ENCODE data around the gene TGM2.

TGM2 gene

GRCh38 chr20:38184101-38184500 lies 19.0 kb upstream of the TGM2 start:
- Histone ChIP-seq H3K9ac (ENCODE audit: low read depth, low read length) (no peak overlapping the region), H3K27me3 (ENCODE audit: control insufficient read depth, insufficient read depth, low read length) (no peaks in the 10 kb centered on the region), H3K36me3 (ENCODE audit: control insufficient read depth, insufficient read depth, low read length) (no peaks in the 10 kb centered on the region), H3K4me3 (ENCODE audit: low read depth, low read length) (no peak overlapping the region), H3K4me1 (ENCODE audit: control insufficient read depth, insufficient read depth, low read length) (no peaks in the 10 kb centered on the region), H3K9me3 (ENCODE audit: control insufficient read depth, insufficient read depth, low read length) (no peaks in the 10 kb centered on the region)

GRCh38 chr20:38181971-38182370 lies 16.9 kb upstream of the TGM2 start:
- Histone ChIP-seq H3K4me1 (ENCODE audit: control insufficient read depth, insufficient read depth, low read length) (no peaks in the 10 kb centered on the region), H3K27me3 (ENCODE audit: control insufficient read depth, insufficient read depth, low read length) (no peaks in the 10 kb centered on the region)

GRCh38 chr20:38181207-38181801 lies 16.2 kb upstream of the TGM2 start:
- H3K9ac ChIP-seq (ENCODE audit: low read depth, low read length) = no peak overlapping the region

More at GRCh38 chr20:38181971-38182370, 16.9 kb upstream of the TGM2 start:
- no peak overlapping the region for H3K9ac ChIP-seq (ENCODE audit: low read depth, low read length)
- H3K4me3 ChIP-seq (ENCODE audit: low read depth, low read length) = no peak overlapping the region
- H3K9me3 ChIP-seq (ENCODE audit: control insufficient read depth, insufficient read depth, low read length) = no peaks in the 10 kb centered on the region
- no peaks in the 10 kb centered on the region for H3K36me3 ChIP-seq (ENCODE audit: control insufficient read depth, insufficient read depth, low read length)

GRCh38 chr20:38180781-38181180 lies 15.7 kb upstream of the TGM2 start:
- no peaks in the 10 kb centered on the region for H3K4me1 ChIP-seq (ENCODE audit: control insufficient read depth, insufficient read depth, low read length)
- no peaks in the 10 kb centered on the region for H3K27me3 ChIP-seq (ENCODE audit: control insufficient read depth, insufficient read depth, low read length)
- H3K36me3 ChIP-seq (ENCODE audit: control insufficient read depth, insufficient read depth, low read length) = no peaks in the 10 kb centered on the region
- H3K9me3 ChIP-seq (ENCODE audit: control insufficient read depth, insufficient read depth, low read length) = no peaks in the 10 kb centered on the region
- no peak overlapping the region for H3K4me3 ChIP-seq (ENCODE audit: low read depth, low read length)
- no peak overlapping the region for H3K9ac ChIP-seq (ENCODE audit: low read depth, low read length)

More at GRCh38 chr20:38181207-38181801, 16.2 kb upstream of the TGM2 start:
- no peak overlapping the region for H3K4me3 ChIP-seq (ENCODE audit: low read depth, low read length)
- H3K36me3 ChIP-seq (ENCODE audit: control insufficient read depth, insufficient read depth, low read length) = no peaks in the 10 kb centered on the region
- no peaks in the 10 kb centered on the region for H3K4me1 ChIP-seq (ENCODE audit: control insufficient read depth, insufficient read depth, low read length)
- H3K27me3 ChIP-seq (ENCODE audit: control insufficient read depth, insufficient read depth, low read length) = no peaks in the 10 kb centered on the region
- no peaks in the 10 kb centered on the region for H3K9me3 ChIP-seq (ENCODE audit: control insufficient read depth, insufficient read depth, low read length)

GRCh38 chr20:38179846-38180245 lies 14.8 kb upstream of the TGM2 start:
- no peak overlapping the region for H3K4me3 ChIP-seq (ENCODE audit: low read depth, low read length)
- H3K4me1 ChIP-seq (ENCODE audit: control insufficient read depth, insufficient read depth, low read length) = no peaks in the 10 kb centered on the region
- no peak overlapping the region for H3K9ac ChIP-seq (ENCODE audit: low read depth, low read length)
- H3K27me3 ChIP-seq (ENCODE audit: control insufficient read depth, insufficient read depth, low read length) = no peaks in the 10 kb centered on the region
- H3K9me3 ChIP-seq (ENCODE audit: control insufficient read depth, insufficient read depth, low read length) = no peaks in the 10 kb centered on the region
- H3K36me3 ChIP-seq (ENCODE audit: control insufficient read depth, insufficient read depth, low read length) = no peaks in the 10 kb centered on the region

GRCh38 chr20:38178581-38178980 lies 13.5 kb upstream of the TGM2 start:
- no peak overlapping the region for H3K4me3 ChIP-seq (ENCODE audit: low read depth, low read length)
- no peaks in the 10 kb centered on the region for H3K9me3 ChIP-seq (ENCODE audit: control insufficient read depth, insufficient read depth, low read length)
- H3K4me1 ChIP-seq (ENCODE audit: control insufficient read depth, insufficient read depth, low read length) = peaks cover 2% of the 10 kb centered on the region
- no peak overlapping the region for H3K9ac ChIP-seq (ENCODE audit: low read depth, low read length)
- no peaks in the 10 kb centered on the region for H3K27me3 ChIP-seq (ENCODE audit: control insufficient read depth, insufficient read depth, low read length)
- no peaks in the 10 kb centered on the region for H3K36me3 ChIP-seq (ENCODE audit: control insufficient read depth, insufficient read depth, low read length)

- H3K27me3 ChIP-seq (ENCODE audit: control insufficient read depth, insufficient read depth, low read length) = no peaks in the 10 kb centered on the region
- H3K9ac ChIP-seq (ENCODE audit: low read depth, low read length) = no peak overlapping the region
- no peaks in the 10 kb centered on the region for H3K9me3 ChIP-seq (ENCODE audit: control insufficient read depth, insufficient read depth, low read length)
Observed at GRCh38 chr20:38178065-38178491, 13.0 kb upstream of the TGM2 start.

GRCh38 chr20:38177201-38177600 lies 12.1 kb upstream of the TGM2 start:
- Histone ChIP-seq H3K36me3 (ENCODE audit: control insufficient read depth, insufficient read depth, low read length) (no peaks in the 10 kb centered on the region), H3K9ac (ENCODE audit: low read depth, low read length) (no peak overlapping the region), H3K27me3 (ENCODE audit: control insufficient read depth, insufficient read depth, low read length) (no peaks in the 10 kb centered on the region), H3K4me3 (ENCODE audit: low read depth, low read length) (no peak overlapping the region), H3K9me3 (ENCODE audit: control insufficient read depth, insufficient read depth, low read length) (no peaks in the 10 kb centered on the region), H3K4me1 (ENCODE audit: control insufficient read depth, insufficient read depth, low read length) (peaks cover 4% of the 10 kb centered on the region)

More at GRCh38 chr20:38178065-38178491, 13.0 kb upstream of the TGM2 start:
- H3K4me3 ChIP-seq (ENCODE audit: low read depth, low read length) = no peak overlapping the region
- no peaks in the 10 kb centered on the region for H3K36me3 ChIP-seq (ENCODE audit: control insufficient read depth, insufficient read depth, low read length)
- H3K4me1 ChIP-seq (ENCODE audit: control insufficient read depth, insufficient read depth, low read length) = peaks cover 4% of the 10 kb centered on the region

GRCh38 chr20:38175304-38176180 lies 10.5 kb upstream of the TGM2 start:
- peaks cover 4% of the 10 kb centered on the region for H3K4me1 ChIP-seq (ENCODE audit: control insufficient read depth, insufficient read depth, low read length)
- H3K4me3 ChIP-seq (ENCODE audit: low read depth, low read length) = no peak overlapping the region
- H3K27me3 ChIP-seq (ENCODE audit: control insufficient read depth, insufficient read depth, low read length) = no peaks in the 10 kb centered on the region
- no peaks in the 10 kb centered on the region for H3K9me3 ChIP-seq (ENCODE audit: control insufficient read depth, insufficient read depth, low read length)
- no peaks in the 10 kb centered on the region for H3K36me3 ChIP-seq (ENCODE audit: control insufficient read depth, insufficient read depth, low read length)
- no peak overlapping the region for H3K9ac ChIP-seq (ENCODE audit: low read depth, low read length)

GRCh38 chr20:38173237-38174156 lies 8.4 kb upstream of the TGM2 start:
- no peaks in the 10 kb centered on the region for H3K36me3 ChIP-seq (ENCODE audit: control insufficient read depth, insufficient read depth, low read length)
- peaks cover 4% of the 10 kb centered on the region for H3K4me1 ChIP-seq (ENCODE audit: control insufficient read depth, insufficient read depth, low read length)
- H3K9me3 ChIP-seq (ENCODE audit: control insufficient read depth, insufficient read depth, low read length) = no peaks in the 10 kb centered on the region
- H3K4me3 ChIP-seq (ENCODE audit: low read depth, low read length) = no peak overlapping the region
- no peak overlapping the region for H3K9ac ChIP-seq (ENCODE audit: low read depth, low read length)
- H3K27me3 ChIP-seq (ENCODE audit: control insufficient read depth, insufficient read depth, low read length) = no peaks in the 10 kb centered on the region

- Histone ChIP-seq H3K27me3 (ENCODE audit: control insufficient read depth, insufficient read depth, low read length) (no peaks in the 10 kb centered on the region), H3K4me1 (ENCODE audit: control insufficient read depth, insufficient read depth, low read length) (peaks cover 4% of the 10 kb centered on the region), H3K4me3 (ENCODE audit: low read depth, low read length) (no peak overlapping the region), H3K9me3 (ENCODE audit: control insufficient read depth, insufficient read depth, low read length) (no peaks in the 10 kb centered on the region), H3K36me3 (ENCODE audit: control insufficient read depth, insufficient read depth, low read length) (no peaks in the 10 kb centered on the region), H3K9ac (ENCODE audit: low read depth, low read length) (no peak overlapping the region)
Observed at GRCh38 chr20:38172408-38172807, 7.3 kb upstream of the TGM2 start.
